Gastroesophageal sphincter (tissue), 3 donors: ENCODE measurements around the gene OPN4.

ENCODE experiments used
- EP300 ChIP-seq: sonication (generic); formaldehyde crosslinking; IDR thresholded peaks from one replicate; pipeline ENCODE4 v1.6.1; 2017; ENCODE audit warnings: antibody characterized with exemption, mild to moderate bottlenecking
- POLR2A ChIP-seq, 2 donors: fragments of 450-650 bp; IDR thresholded peaks; one replicate each; pipeline ENCODE4 v1.6.1; 2017; ENCODE audit warnings: antibody characterized with exemption in 2 of 2, mild to moderate bottlenecking in 2 of 2, moderate library complexity in 1 of 2
- TF ChIP-seq, protein P1 (sequence below), 4 experiments: fragments of 200-600 bp in 2 of 4; fragments of 450-650 bp in 2 of 4; sonication (generic) in 1 of 4; IDR thresholded peaks; one replicate each; pipeline ENCODE4 v1.5.1; 2017 to 2019; ENCODE audit warnings: antibody characterized with exemption in 4 of 4, mild to moderate bottlenecking in 2 of 4, moderate library complexity in 2 of 4

- TF ChIP-seq, protein P1, sequence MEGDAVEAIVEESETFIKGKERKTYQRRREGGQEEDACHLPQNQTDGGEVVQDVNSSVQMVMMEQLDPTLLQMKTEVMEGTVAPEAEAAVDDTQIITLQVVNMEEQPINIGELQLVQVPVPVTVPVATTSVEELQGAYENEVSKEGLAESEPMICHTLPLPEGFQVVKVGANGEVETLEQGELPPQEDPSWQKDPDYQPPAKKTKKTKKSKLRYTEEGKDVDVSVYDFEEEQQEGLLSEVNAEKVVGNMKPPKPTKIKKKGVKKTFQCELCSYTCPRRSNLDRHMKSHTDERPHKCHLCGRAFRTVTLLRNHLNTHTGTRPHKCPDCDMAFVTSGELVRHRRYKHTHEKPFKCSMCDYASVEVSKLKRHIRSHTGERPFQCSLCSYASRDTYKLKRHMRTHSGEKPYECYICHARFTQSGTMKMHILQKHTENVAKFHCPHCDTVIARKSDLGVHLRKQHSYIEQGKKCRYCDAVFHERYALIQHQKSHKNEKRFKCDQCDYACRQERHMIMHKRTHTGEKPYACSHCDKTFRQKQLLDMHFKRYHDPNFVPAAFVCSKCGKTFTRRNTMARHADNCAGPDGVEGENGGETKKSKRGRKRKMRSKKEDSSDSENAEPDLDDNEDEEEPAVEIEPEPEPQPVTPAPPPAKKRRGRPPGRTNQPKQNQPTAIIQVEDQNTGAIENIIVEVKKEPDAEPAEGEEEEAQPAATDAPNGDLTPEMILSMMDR (IDR thresholded peaks at IDR 0.05): no peak
- no peak for TF ChIP-seq POLR2A (IDR thresholded peaks at IDR 0.05)
- TF ChIP-seq EP300: no peak
Measured at GRCh38 chr10:86665868-86666267, 11.5 kb downstream of the OPN4 start.
